ENCODE results near the gene LRRC75A. TPM values are rescaled to one million over a fixed set of nuclear protein-coding genes. Genes with fewer than 3 reads are reported as not detected.

LRRC75A gene
- total RNA-seq, 4 donors from 2014 or later = 4.0 to 16.7 (median 7.8) TPM

DNA sequence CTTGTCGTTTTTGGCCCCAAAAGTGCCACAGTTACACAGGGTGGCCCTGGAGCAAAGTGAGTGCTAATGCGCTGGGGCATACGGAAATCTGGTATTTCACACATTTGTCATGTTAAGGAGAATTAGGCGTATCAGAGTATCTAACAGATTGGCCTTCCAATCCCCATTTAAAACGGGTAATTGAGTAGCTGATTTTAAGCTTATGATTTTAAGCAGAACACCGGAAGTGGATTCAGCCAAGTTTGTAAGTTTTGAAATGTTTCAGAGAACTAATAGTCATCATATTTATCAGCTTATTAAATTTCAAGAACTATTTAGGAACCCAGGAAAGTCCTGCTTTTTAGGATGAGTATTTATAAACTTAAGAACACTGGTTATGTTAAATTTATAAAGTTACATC, 19.5 kb downstream of the LRRC75A start:
- H3K9me3 ChIP-seq = no peaks in the 10 kb centered on the region
- no peaks in the 10 kb centered on the region for H3K27me3 ChIP-seq
- no peak overlapping the region for H3K4me3 ChIP-seq (replicated peaks in 1 of 3)
- peaks cover 4 to 11% of the 10 kb centered on the region in 2 donors for H3K4me1 ChIP-seq
- no peak for DNase-seq
- H3K27ac ChIP-seq = no peak overlapping the region
- TF ChIP-seq, protein P1, sequence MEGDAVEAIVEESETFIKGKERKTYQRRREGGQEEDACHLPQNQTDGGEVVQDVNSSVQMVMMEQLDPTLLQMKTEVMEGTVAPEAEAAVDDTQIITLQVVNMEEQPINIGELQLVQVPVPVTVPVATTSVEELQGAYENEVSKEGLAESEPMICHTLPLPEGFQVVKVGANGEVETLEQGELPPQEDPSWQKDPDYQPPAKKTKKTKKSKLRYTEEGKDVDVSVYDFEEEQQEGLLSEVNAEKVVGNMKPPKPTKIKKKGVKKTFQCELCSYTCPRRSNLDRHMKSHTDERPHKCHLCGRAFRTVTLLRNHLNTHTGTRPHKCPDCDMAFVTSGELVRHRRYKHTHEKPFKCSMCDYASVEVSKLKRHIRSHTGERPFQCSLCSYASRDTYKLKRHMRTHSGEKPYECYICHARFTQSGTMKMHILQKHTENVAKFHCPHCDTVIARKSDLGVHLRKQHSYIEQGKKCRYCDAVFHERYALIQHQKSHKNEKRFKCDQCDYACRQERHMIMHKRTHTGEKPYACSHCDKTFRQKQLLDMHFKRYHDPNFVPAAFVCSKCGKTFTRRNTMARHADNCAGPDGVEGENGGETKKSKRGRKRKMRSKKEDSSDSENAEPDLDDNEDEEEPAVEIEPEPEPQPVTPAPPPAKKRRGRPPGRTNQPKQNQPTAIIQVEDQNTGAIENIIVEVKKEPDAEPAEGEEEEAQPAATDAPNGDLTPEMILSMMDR (IDR thresholded peaks at IDR 0.05) = no peak
- TF ChIP-seq POLR2A (IDR thresholded peaks at IDR 0.05) = no peak
- 79 to 83% methylated on average over 6 of the region's 6 CpGs for WGBS, 2 donors
- intact Hi-C loops (cut with DNase I) = no loop called here
- no peaks in the 10 kb centered on the region for H3K36me3 ChIP-seq

DNA sequence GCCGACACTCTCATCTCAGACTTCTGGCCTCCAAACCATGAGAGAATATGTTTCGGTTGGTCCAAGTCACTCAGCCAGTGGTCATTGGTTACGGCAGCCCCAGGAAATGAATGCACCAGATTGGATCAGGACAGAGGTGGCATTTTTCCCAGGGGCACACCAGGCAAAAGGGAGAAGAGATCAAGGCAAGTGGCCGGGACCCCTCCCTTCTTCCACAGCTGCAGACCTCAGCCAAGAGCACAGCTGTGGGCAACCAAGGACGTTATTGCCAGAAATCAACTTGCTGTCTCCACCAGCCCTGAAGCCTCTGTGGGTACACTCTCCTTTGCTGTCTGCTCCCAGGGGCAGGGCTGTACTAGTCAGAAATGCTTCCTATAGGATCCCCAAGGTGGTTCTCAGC, 20.7 kb downstream of the LRRC75A start:
- Histone ChIP-seq H3K9me3 (no peaks in the 10 kb centered on the region), H3K36me3 (no peaks in the 10 kb centered on the region), H3K4me1 (peaks cover 0 to 4% of the 10 kb centered on the region in 2 donors), H3K4me3 (replicated peaks in 1 of 3) (no peak overlapping the region), H3K27me3 (no peaks in the 10 kb centered on the region), H3K27ac (no peak overlapping the region)
- no peak for TF ChIP-seq POLR2A (IDR thresholded peaks at IDR 0.05)
- TF ChIP-seq, protein P1 (IDR thresholded peaks at IDR 0.05) = no peak
- 79 to 88% methylated on average over 4 to 5 of the region's 5 CpGs for WGBS, 2 donors
- DNase-seq = no peak
- intact Hi-C loops (cut with DNase I) = no loop called here

DNA sequence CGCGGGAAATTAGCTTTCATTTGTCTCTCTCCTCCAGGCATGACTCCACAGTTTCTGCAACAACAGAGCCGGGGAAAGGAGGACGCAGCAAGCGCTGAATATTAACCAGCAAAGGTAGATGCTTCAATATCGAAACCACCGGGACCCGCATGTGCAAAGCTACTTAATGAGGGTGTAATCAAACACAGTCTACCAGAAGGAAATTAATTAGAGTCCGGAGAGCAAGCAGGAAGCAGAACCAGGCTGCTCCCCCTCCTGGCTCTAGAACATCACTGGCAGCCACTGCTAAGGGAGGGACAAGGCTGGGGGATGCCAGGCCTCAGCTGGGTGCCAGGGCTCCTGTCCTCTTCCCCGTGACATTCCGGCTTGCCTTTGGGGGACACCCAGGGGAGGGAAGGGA, 21.7 kb downstream of the LRRC75A start:
- Histone ChIP-seq H3K27ac (no peak overlapping the region), H3K4me1 (peaks cover 0 to 12% of the 10 kb centered on the region in 2 donors), H3K4me3 (replicated peaks in 1 of 3) (no peak overlapping the region), H3K27me3 (no peaks in the 10 kb centered on the region), H3K9me3 (no peaks in the 10 kb centered on the region), H3K36me3 (no peaks in the 10 kb centered on the region)
- 65 to 70% methylated on average over 11 of the region's 11 CpGs for WGBS, 2 donors
- intact Hi-C loops (cut with DNase I) = no loop called here
- no peak for DNase-seq
- TF ChIP-seq POLR2A (IDR thresholded peaks at IDR 0.05) = no peak
- TF ChIP-seq, protein P1 (IDR thresholded peaks at IDR 0.05) = no peak

DNA sequence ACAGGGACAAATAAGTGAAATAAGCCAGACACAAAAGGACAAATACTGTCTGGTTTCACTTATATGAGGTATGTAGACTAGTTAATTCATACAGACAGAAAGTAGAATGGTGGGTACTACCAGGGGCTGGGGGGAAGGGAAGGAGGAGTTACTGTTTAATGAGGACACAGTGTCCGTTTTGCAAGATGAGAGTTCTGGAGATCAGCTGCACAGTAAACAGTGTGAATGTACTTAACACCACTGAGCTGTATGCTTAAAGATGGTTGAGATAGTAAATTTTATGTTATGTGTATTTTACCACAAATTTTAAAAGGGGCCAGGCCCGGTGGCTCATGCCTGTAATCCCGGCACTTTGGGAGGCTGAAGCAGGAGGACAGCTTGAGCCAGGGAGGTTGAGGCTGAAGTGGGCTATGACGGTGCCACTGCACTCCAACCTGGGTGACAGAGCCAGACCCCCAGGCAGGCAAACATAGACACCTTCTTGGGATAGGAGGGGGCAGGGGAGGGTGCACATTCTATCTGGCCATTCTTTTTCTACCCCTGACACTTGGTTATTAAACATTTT, 23.5 kb downstream of the LRRC75A start:
- Histone ChIP-seq H3K27ac (no peak overlapping the region), H3K36me3 (no peaks in the 10 kb centered on the region), H3K9me3 (no peaks in the 10 kb centered on the region), H3K4me1 (peaks cover 15 to 30% of the 10 kb centered on the region in 2 donors), H3K4me3 (replicated peaks in 1 of 3) (no peak overlapping the region), H3K27me3 (no peaks in the 10 kb centered on the region)
- intact Hi-C loops (cut with DNase I) = no loop called here
- no peak for DNase-seq
- WGBS, 2 donors = 89 to 92% methylated on average over 4 of the region's 4 CpGs
- no peak for TF ChIP-seq POLR2A (IDR thresholded peaks at IDR 0.05)
- TF ChIP-seq, protein P1 (IDR thresholded peaks at IDR 0.05) = no peak

DNA sequence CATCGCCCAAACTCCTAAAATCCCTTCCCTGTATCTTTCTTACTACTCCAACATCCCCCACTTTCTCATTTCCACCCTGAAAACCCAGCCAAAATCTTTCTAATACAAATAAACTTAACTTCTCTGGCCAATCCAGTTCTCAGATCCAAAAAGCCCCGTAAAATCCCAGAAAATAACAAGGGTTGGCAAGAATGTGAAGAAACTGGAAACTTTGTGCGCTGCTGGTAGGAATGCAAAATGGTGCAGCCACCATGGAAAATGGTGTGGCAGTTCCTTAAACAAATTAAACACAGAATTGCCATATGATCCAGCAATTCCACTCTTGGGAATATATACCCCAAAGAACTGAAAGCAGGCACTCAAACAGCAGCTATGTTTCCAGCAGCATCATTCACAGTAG, 24.1 kb downstream of the LRRC75A start:
- Histone ChIP-seq H3K4me3 (replicated peaks in 1 of 3) (no peak overlapping the region), H3K36me3 (no peaks in the 10 kb centered on the region), H3K4me1 (peaks cover 19 to 33% of the 10 kb centered on the region in 2 donors), H3K27ac (no peak overlapping the region), H3K27me3 (no peaks in the 10 kb centered on the region), H3K9me3 (no peaks in the 10 kb centered on the region)
- TF ChIP-seq, protein P1 (IDR thresholded peaks at IDR 0.05) = no peak
- TF ChIP-seq POLR2A (IDR thresholded peaks at IDR 0.05) = no peak
- intact Hi-C loops (cut with DNase I) = no loop called here
- no peak for DNase-seq
- 73 to 92% methylated on average over 3 of the region's 3 CpGs for WGBS, 2 donors

All from thyroid gland (tissue), 4 donors.